NCI-H510A treated with DMSO at 0.1 percent for 48 hours (cell line): Measurements from ENCODE around the gene KRTAP9-2.
"Not testable (repeated sequence)": the region's sequence is repeated elsewhere in the genome, so short reads cannot be mapped to it uniquely, and the experiment has no call there.

Experiments
- DNase-seq: peaks from one replicate; lab custom pipeline; 2025; lab: John Stamatoyannopoulos, UW

The KRTAP9-2 gene, protein sequence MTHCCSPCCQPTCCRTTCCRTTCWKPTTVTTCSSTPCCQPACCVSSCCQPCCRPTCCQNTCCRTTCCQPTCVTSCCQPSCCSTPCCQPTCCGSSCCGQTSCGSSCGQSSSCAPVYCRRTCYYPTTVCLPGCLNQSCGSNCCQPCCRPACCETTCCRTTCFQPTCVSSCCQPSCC

DNA sequence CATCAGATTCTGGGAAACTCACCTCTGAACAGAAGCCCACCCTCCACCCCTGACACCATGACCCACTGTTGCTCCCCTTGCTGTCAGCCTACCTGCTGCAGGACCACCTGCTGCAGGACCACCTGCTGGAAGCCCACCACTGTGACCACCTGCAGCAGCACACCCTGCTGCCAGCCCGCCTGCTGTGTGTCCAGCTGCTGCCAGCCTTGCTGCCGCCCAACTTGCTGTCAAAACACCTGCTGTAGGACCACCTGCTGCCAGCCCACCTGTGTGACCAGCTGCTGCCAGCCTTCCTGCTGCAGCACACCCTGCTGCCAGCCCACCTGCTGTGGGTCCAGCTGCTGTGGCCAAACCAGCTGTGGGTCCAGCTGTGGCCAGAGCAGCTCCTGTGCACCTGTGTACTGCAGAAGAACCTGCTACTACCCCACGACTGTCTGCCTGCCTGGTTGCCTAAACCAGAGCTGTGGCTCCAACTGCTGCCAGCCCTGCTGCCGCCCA lies at the start of gene KRTAP9-2:
Gene KRTAP9-2 (plus strand): TSS at position 51 of the 498 bp plus-strand sequence. CDS start 7 bp downstream, at position 58.
- not testable (repeated sequence) for DNase-seq

DNA sequence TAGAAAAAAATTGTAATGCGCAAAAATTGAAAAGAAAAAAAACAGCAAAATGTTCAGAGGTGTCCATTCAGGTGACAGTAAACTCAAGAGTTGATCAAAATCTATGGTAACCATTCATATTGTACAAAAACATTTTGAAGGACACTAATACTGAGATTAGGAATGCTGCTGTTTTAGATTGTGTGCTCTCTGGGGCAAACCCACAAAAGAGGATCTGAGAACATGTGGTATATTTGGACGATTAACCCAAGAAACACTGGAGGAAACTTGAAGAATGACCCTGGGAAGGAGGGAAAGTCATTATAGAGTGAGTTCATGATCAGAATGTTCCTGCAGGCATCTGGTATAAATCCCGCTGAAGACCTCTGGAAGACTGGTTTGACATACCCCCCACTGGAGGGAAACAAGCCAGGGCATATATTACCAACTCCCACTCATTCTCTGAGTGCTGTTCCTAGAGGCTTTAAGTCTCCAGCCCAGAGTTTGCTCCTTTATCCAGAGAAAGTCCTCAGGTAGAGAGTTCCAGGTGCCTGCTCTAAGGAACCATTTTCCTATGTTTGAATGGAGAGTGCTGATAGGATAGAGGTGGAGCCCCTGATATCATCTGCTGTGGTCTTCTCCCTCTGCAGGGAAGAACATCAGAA lies 49.6 kb upstream of the KRTAP9-2 start:
- DNase-seq, result no peak

DNA sequence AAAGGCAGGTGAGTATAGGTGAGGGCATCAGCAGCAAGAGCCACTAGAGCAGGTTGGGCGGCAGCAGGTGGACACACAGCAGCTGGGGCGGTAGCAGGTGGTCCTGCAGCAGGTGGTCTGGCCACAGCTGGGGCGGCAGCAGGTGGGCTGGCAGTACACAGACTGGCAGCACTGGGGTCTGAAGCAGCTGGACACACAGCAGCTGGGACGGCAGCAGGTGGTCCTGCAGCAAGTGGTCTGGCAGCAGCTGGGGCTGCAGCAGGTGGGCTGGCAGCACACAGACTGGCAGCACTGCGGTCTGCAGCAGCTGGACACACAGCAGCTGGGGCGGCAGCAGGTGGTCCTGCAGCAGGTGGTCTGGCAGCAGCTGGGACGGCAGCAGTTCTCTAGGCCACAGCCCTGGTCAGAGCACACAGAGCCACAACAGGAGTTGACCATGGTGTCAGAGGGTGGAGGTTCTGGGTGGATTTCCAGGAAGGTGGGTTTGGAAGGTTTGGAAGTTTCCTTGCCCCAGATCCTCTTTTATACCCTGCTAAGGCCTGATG lies 48.6 kb upstream of the KRTAP9-2 start, which contains the start of gene KRTAP4-2:
Gene KRTAP4-2 (minus strand): TSS at position 495 of the 545 bp plus-strand sequence. CDS start 57 bp downstream, at position 438.
- no peak for DNase-seq

DNA sequence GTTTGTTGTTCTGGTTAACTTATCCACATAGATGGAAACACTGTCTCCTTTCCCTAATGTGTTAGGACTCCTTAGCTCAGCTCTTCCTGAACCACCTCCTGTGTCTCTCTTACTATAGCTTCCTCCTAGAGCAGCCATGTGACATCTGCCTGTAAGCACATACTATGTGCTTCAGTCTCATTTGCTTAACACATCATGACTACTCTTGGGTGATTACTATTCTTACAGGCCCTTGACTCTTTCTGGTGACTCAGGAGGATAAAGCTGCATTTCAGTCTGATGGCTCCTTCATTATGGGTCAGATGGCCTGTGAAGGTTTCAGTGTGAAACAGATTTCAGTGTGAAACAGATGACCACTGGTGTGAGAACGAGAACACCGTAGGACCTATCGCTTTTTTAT lies 48.1 kb upstream of the KRTAP9-2 start:
- no peak for DNase-seq

DNA sequence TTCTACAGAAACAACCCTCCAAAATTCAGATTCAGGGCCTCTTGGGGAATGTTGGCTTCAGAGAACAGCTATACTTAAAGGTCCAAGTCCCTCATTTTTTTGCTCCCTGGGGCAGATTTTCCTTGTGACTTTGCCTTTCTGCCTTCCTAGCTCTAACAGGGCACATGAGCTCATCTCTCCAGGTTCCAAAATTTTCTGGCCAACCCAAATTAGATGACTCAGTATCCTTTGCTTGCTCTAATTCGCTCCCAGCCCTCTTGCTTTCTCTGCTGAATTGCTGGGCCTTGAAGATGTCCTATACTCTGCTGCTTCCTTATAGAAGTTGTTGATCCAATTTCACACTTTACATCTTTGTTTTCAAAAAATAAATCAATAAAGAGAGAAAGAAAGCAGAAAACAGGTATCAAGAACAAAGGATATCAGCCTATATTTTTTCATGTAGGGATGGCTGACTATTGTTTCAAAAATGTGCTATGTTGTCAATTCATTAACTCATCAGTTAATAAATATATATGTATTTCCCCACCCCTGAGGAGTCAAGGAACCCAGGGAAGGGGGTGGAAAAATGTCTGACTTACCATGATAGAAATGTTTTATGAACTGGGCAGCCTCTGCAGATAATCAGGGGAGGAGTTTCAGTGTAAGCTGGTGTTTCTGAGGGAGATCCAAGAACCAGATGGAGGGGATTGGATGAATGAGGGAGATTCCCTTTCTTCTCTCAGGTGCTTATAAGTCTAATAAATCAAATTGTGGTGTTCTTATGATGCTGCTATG lies 47.4 kb upstream of the KRTAP9-2 start:
- no peak for DNase-seq

DNA sequence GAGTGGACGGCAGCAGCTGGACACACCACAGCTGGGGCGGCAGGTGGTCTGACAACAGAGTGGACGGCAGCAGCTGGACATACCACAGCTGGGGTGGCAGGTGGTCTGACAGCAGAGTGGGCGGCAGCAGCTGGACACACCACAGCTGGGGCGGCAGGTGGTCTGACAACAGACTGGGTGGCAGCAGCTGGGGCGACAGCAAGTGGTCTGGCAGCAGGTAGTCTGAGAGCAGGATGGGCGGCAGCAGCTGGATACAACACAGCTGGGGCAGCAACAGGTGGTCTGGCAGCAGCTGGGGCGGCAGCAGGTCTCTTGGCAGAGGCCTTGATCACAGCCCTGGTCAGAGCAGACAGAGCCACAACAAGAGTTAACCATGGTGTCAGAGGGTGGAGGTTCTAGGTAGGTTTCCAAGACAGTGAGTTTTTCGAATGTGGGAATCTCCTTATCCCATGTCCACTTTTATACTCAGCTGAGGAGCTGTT lies 41.9 kb upstream of the KRTAP9-2 start, which contains the start of gene KRTAP4-1:
Gene KRTAP4-1 (minus strand): TSS at position 432 of the 482 bp plus-strand sequence. CDS start 57 bp downstream, at position 375.
- DNase-seq, result no peak

DNA sequence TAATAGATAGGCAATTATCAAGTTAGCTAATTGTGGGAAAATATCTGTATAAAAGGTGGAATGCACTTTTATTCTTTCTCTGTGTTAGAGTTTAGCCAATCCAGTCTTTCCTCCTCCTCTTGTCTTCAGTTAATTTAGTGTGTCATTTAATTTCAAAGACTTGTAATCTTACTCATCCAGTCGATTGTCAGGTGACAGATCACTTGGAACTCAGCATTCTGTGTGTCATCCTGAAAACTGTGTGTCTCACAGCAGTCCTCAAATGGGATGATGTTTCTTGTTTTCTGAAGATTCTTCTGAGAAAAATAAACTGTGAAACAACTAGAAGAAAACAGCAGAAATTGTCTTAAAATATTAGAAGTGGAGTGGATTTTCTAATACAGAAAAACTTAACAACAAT lies 41.4 kb upstream of the KRTAP9-2 start:
- DNase-seq, result no peak

DNA sequence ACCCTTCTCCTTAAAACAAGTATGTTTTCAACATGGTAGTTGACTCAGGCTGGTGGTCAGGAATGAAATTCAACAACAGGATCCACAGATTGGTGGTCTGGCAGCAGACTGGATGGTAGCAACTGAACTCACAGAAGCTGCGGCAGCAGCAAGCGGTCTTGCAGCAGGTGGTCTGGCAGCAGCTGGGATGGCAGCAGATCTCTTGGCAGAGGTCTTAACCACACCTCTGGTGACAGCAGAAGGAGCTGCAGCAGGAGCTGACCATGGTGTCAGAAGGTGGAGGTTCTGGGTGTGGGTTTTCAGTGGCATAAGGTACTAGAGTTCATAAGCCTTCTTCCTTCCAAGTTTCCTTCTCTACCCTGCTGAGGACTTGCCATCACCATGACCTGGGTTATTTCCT lies 39.6 kb upstream of the KRTAP9-2 start:
- DNase-seq, result no peak

DNA sequence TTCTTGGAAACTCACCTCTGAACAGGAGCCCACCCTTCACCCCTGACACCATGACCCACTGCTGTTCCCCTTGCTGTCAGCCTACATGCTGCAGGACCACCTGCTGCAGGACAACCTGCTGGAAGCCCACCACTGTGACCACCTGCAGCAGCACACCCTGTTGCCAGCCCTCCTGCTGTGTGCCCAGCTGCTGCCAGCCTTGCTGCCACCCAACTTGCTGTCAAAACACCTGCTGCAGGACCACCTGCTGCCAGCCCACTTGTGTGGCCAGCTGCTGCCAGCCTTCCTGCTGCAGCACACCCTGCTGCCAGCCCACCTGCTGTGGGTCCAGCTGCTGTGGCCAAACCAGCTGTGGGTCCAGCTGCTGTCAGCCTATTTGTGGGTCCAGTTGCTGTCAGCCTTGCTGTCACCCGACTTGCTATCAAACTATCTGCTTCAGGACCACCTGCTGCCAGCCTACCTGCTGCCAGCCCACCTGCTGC lies 36.6 kb upstream of the KRTAP9-2 start, which contains the start of gene KRTAP9-1:
Gene KRTAP9-1 (plus strand): TSS at position 51 of the 482 bp plus-strand sequence. CDS start 0 bp downstream, at position 51.
- DNase-seq, result not testable (repeated sequence)

DNA sequence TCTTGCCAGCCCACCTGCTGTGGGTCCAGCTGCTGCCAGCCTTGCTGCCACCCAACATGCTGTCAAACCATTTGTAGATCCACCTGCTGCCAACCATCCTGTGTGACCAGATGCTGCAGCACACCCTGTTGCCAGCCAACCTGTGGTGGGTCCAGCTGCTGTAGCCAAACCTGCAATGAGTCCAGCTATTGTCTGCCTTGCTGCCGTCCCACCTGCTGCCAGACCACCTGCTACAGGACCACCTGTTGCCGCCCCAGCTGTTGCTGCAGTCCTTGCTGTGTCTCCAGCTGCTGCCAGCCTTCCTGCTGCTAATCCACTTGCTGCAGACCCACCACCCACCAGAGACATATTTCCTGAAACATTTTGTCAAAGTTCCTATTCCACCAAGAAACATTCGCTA lies 36.1 kb upstream of the KRTAP9-2 start:
- DNase-seq, result no peak

DNA sequence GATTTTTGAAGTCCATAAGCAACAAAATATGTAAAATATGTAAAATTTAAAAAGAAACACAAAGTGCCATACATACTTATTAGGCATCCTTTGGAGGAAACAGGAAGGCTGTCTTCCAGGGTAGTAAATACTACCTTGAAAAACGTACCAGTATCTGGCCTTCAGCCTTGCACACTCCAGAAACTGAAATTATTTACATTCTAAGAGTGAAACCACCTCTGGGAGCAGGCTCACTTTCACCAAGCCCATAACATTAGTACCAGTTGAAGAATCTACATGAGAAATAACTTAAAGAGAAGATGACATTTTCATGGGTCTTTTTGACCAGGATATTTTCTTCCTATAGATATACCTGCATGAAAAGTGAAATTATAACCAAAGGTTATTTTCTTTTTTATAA lies 30.4 kb upstream of the KRTAP9-2 start:
- DNase-seq, result no peak

DNA sequence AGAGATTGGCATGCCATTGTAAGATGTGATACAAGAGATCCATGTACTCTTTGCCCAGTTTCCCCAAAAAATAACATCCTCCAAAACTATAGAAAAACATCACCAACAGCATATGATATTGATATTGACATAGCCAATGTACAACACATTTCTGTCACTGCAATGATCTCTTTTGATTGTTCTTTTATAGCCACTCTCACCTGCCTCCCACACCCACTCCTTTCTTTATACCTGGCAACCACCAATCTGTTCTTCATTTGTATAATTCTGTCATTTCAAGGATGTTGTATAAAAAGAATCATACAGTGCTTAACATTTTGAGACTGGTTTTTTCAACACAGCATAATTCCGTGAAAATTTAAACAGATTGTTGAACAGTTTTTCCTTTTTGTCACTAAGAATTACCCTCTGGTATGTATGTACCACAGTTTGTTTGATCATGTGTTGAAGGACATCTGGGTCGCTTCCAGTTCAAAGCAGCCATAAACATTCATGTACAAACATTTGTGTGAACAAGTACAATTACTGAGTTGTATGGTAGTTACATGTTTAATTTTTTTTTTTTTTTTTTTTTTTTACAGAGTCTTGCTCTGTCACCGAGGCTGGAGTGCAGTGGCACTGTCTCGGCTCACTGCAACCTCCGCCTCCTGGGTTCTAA lies 26.9 kb upstream of the KRTAP9-2 start:
- no peak for DNase-seq

DNA sequence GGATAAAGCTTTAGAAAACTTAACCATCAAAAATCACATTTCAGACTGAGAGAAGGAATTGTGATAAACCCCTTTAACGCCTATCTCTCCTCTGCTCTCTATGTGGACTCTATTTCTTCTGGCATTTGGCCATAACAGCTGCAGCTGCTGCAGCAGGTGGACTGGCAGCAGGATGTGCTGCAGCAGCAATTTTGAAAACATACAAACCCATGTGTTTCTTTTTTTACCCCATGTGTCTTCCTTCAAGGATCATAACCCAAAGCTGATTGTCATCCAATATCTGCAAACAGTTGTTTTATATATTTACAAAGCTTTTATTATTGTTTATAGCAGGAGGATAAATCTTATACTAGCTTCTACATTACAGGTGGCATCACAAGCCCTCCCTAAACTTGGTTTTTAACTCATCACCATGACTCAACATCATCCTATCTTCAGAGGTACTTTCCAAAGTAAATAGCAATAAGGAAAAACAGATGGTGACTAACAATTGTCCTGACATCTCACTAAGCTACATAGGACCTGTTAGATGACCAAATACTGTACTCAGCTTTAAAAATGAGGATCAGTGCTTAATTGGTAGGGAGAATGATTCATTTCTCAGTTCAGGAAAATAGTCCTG lies 14.5 kb upstream of the KRTAP9-2 start:
- peak; percentile 84 for DNase-seq

DNA sequence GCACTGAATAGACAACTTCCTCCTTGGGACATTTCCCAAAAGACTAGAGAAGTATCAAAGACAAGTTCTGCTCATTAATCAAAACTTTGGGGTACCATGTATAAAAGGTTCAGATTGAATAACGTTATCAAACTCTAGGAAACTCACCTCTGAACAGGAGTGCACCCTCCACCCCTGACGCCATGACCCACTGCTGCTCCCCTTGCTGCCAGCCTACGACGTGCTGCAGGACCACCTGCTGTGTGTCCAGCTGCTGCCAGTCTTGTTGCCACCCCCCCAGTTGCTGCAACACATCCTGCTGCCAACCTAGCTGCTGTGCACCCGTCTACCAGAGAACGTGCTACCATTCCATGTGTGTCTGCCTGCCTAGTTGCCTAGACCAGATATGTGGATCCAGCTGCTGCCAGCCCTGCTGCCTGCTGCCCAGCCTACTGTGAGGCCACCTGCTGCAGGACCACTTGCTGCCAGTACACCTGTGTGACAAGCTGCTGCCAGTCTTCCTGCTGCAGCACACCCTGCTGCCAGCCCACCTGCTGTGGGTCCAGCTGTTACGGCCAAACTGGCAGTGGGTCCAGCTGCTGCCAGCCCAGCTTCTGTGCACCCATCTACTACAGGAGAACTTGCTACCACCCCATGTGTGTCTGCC lies 13.8 kb upstream of the KRTAP9-2 start:
- peak; percentile 79 for DNase-seq

DNA sequence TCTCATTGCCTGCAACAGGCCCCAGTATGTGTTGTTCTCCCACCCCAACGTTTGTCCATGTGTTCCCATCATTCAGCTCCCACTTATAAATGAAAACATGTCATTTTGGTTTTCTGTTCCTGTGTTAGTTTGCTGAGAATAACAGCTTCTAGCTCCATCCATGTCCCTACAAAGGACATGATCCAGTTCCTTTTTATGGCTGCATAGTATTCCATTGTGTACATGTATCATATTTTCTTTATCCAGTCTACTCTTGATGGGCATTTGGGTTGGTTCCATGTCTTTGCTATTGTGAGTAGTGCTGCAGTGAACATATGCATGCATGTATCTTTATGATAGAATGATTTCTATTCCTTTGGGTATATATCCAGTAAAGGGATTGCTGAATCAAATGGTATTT lies 10.8 kb upstream of the KRTAP9-2 start:
- no peak for DNase-seq

DNA sequence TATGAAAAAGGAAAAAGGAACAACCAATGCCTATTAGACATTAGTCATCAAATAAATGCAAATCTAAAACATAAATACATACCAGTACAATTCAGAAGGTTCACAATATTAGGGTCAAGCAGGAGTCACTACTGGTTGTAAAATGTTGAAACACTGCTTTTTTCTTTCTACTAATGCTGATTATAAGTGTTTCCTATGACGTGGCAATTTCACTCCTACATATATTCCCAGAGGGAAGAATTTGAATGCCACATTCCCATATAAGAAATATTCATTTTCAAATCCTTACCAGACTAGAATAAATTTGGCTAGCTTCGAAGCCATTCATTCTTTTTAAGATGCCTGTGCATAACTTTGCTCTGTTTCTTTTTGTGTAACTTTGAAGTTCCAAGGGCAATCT lies 2.6 kb upstream of the KRTAP9-2 start:
- no peak for DNase-seq

DNA sequence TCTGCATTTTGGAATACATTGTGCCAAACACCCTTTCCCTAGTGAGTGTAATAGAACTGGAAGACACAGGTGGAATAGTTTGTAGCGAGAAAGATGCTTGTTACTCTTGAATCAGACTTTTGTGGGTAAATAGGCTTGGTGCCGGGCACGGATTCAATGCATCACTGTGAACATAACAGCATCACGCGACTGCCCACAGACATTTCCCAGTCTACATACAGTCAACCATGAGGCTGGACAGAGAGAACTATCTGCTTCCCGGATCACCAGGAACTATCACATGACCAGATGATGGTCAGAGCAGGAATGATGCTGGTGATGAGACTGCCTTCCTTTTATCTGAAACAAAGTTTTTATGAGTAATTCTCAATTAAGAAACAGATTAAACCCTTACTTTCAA lies 397 bp upstream of the KRTAP9-2 start:
- no peak for DNase-seq

DNA sequence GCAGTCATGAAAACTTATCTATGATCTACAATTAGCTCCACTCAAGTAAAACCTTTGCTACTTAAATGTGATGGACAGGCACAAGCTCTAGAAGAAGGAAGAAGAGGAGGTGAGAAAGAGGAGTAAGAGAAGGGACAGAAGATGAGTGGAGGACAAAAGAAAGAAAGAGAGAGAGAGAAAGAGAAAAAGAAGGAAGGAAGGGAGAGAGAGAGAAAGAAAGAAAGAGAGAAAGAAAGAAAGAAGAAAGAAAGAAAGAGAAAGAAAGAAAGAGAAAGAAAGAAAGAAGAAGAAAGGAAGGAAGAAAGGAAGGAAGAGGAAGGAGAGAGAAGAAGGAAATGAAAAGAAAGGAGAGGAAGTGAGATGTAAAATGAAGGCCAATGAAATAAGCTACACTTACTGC lies 3.6 kb downstream of the KRTAP9-2 start:
- DNase-seq, result no peak

DNA sequence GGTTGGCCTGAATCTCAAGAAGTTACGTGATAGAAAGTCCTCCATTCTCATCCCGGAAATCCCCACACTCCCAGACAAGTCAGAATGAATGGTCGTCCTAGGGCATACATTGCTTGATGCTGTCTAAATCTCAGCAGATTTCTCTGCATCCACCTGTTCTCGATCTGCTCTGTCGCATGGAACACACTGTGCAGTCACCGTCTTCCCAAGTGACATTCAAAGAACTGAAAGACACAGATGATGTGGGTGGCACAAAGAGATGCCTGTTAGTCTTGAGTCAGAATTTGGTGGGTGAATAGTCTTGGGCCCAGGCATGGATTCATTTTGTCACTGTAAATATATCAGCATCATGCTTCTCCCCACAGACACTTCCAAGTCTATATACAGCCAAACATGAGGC lies 5.3 kb downstream of the KRTAP9-2 start:
- no peak for DNase-seq

DNA sequence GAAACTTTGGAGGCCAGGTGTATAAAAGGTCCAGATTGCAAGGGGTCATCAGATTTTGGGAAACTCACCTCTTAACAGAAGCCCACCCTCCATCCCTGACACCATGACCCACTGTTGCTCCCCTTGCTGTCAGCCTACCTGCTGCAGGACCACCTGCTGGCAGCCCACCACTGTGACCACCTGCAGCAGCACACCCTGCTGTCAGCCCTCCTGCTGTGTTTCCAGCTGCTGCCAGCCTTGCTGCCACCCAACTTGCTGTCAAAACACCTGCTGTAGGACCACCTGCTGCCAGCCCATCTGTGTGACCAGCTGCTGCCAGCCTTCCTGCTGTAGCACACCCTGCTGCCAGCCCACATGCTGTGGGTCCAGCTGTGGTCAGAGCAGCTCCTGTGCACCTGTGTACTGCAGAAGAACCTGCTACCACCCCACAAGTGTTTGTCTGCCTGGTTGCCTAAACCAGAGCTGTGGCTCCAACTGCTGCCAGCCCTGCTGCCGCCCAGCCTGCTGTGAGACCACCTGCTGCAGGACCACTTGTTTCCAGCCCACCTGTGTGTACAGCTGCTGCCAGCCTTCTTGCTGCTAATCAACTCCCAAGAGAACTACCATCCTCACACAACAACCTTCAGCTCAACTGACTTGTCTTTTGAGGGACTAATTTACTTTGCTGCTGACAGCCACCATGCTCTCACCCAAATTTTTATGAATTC lies 6.1 kb downstream of the KRTAP9-2 start, which contains the start of gene KRTAP9-3:
Gene KRTAP9-3 (plus strand): TSS at position 51 of the 707 bp plus-strand sequence. CDS start 53 bp downstream, at position 104.
- DNase-seq, result not testable (repeated sequence)
